H1 (cell line): ENCODE data around the gene ZBTB40. TPM values are rescaled to one million over a fixed set of nuclear protein-coding genes. Genes with fewer than 3 reads are reported as not detected.

Experiments
- CTCF ChIA-PET: fragments of 300-600 bp; sonication (Branson Sonifier 250); formaldehyde crosslinking; loops from one replicate; lab custom pipeline; 2021; ENCODE audit not compliant: partially characterized antibody; lab: Charles Lee
- POLR2A ChIA-PET: fragments of 300-600 bp; sonication (Branson Sonifier 250); formaldehyde crosslinking; loops from one replicate; lab custom pipeline; 2021; ENCODE audit warnings: inconsistent platforms; ENCODE audit not compliant: partially characterized antibody; lab: Charles Lee
- DNase-seq, 2 experiments: peaks; one replicate each; pipeline versions ENCODE4 v3.0.0 to v3.0.0-alpha.2; 2010 to 2022; ENCODE audit warnings: low spot score in 2 of 2, low read depth in 1 of 2, mixed read lengths in 1 of 2
- FAIRE-seq: peaks from 2 replicates; lab custom pipeline; 2011; peaks lifted over from hg19 to GRCh38; lab: Jason Lieb, UNC
- H2AFZ ChIP-seq: 2 replicates; pipeline ENCODE4 v1.8.1; 2012; ENCODE audit warnings: low read length, inconsistent platforms
- H2AK5ac ChIP-seq: 2 replicates; pipeline ENCODE4 v1.6.1; 2013; ENCODE audit warnings: low read depth, low read length
- H2BK120ac ChIP-seq: replicated peaks from 2 replicates; pipeline ENCODE3; 2013; ENCODE audit warnings: low read depth, low read length, inconsistent platforms
- H2BK12ac ChIP-seq: 2 replicates; pipeline ENCODE4 v1.6.1; 2013; ENCODE audit warnings: low read depth, low read length
- H2BK15ac ChIP-seq: 2 replicates; pipeline ENCODE4 v1.6.1; 2013; ENCODE audit warnings: low read length
- H2BK20ac ChIP-seq: 2 replicates; pipeline ENCODE4 v1.6.1; 2013; ENCODE audit warnings: low read length
- H2BK5ac ChIP-seq: 2 replicates; pipeline ENCODE4 v1.6.1; 2013; ENCODE audit warnings: low read depth, low read length
- H3K14ac ChIP-seq: 2 replicates; pipeline ENCODE4 v1.6.1; 2013; ENCODE audit warnings: inconsistent platforms; ENCODE audit not compliant: insufficient read length
- H3K18ac ChIP-seq: 2 replicates; pipeline ENCODE4 v1.6.1; 2013; ENCODE audit warnings: low read length; ENCODE audit errors: extremely low read depth
- H3K23ac ChIP-seq: 2 replicates; pipeline ENCODE4 v1.6.1; 2013; ENCODE audit warnings: inconsistent platforms; ENCODE audit not compliant: insufficient read length
- H3K23me2 ChIP-seq: 2 replicates; pipeline ENCODE4 v1.6.1; 2013; ENCODE audit warnings: low read depth, low read length
- H3K27ac ChIP-seq: 2 replicates; pipeline ENCODE4 v1.6.1; 2011; ENCODE audit warnings: low read depth, low read length, inconsistent platforms
- H3K27me3 ChIP-seq, 4 experiments: replicated peaks in 1 of 4; 1 replicate in 1 of 4; 2 replicates in 3 of 4; pipeline versions ENCODE4 v1.6.1 to v1.8.1; 2011 to 2013; ENCODE audit warnings: low read length in 3 of 4, mild to moderate bottlenecking in 3 of 4, inconsistent platforms in 2 of 4, mixed read lengths in 2 of 4, moderate library complexity in 1 of 4; ENCODE audit not compliant: control insufficient read depth in 3 of 4, insufficient read depth in 3 of 4; ENCODE audit errors: extremely low read depth in 1 of 4
- H3K36me3 ChIP-seq, 4 experiments: 2 replicates each; pipeline versions ENCODE4 v1.6.1 to v1.8.1; 2011 to 2013; ENCODE audit warnings: mild to moderate bottlenecking in 4 of 4, low read length in 3 of 4, moderate library complexity in 2 of 4, control low read depth in 1 of 4, inconsistent platforms in 1 of 4; ENCODE audit not compliant: insufficient read depth in 4 of 4, control insufficient read depth in 2 of 4
- H3K4ac ChIP-seq: replicated peaks from 2 replicates; pipeline ENCODE3; 2013; ENCODE audit warnings: low read length, low read depth, mixed read lengths, inconsistent platforms; ENCODE audit not compliant: insufficient read length
- H3K4me1 ChIP-seq, 4 experiments: replicated peaks in 1 of 4; 1 replicate in 1 of 4; 2 replicates in 3 of 4; pipeline versions ENCODE4 v1.6.1 to v1.8.1; 2011 to 2013; ENCODE audit warnings: low read length in 3 of 4, inconsistent platforms in 2 of 4, mixed read lengths in 1 of 4; ENCODE audit not compliant: insufficient read depth in 4 of 4, control insufficient read depth in 3 of 4
- H3K4me2 ChIP-seq, 2 experiments: 2 replicates each; pipeline versions ENCODE4 v1.6.1 to v1.8.1; 2011 to 2013; ENCODE audit warnings: low read depth in 2 of 2, low read length in 2 of 2, control low read depth in 1 of 2, inconsistent platforms in 1 of 2, mild to moderate bottlenecking in 1 of 2; ENCODE audit not compliant: insufficient read depth in 1 of 2
- H3K4me3 ChIP-seq, 4 experiments: fragments of 200-600, 300-600 bp in 1 of 4; sonication (generic), shearing (Covaris generic), sonication (Bioruptor Twin) in 1 of 4; 2 replicates each; pipeline versions ENCODE4 v1.5.1 to v1.8.1; 2011 to 2016; ENCODE audit warnings: low read length in 4 of 4, low read depth in 3 of 4, control low read depth in 2 of 4, inconsistent platforms in 2 of 4, mild to moderate bottlenecking in 2 of 4, mixed read lengths in 1 of 4, moderate library complexity in 1 of 4; ENCODE audit not compliant: insufficient read depth in 2 of 4; ENCODE audit errors: extremely low read depth in 1 of 4
- H3K56ac ChIP-seq: replicated peaks from 2 replicates; pipeline ENCODE3; 2013; ENCODE audit warnings: low read depth, mild to moderate bottlenecking, mixed read lengths, low read length, inconsistent platforms; ENCODE audit not compliant: insufficient read length
- H3K79me1 ChIP-seq: 2 replicates; pipeline ENCODE4 v1.6.1; 2013; ENCODE audit warnings: low read depth, low read length, control low read depth
- H3K79me2 ChIP-seq, 2 experiments: 2 replicates each; pipeline versions ENCODE4 v1.6.1 to v1.8.1; 2012 to 2013; ENCODE audit warnings: low read length in 2 of 2, mild to moderate bottlenecking in 2 of 2, inconsistent platforms in 1 of 2; ENCODE audit not compliant: insufficient read depth in 2 of 2, control insufficient read depth in 1 of 2
- H3K9ac ChIP-seq, 4 experiments: replicated peaks in 1 of 4; 1 replicate in 1 of 4; 2 replicates in 3 of 4; pipeline versions ENCODE4 v1.6.1 to v1.8.1; 2011 to 2013; ENCODE audit warnings: low read depth in 3 of 4, low read length in 3 of 4, control low read depth in 2 of 4, mild to moderate bottlenecking in 2 of 4, moderate library complexity in 2 of 4, inconsistent platforms in 1 of 4; ENCODE audit errors: extremely low read depth in 1 of 4
- H3K9me3 ChIP-seq, 2 experiments: 2 replicates each; pipeline versions ENCODE4 v1.6.1 to v1.8.1; 2012 to 2013; ENCODE audit warnings: mild to moderate bottlenecking in 2 of 2, moderate library complexity in 2 of 2, control low read depth in 1 of 2, inconsistent platforms in 1 of 2, low read depth in 1 of 2, low read length in 1 of 2, mixed read lengths in 1 of 2; ENCODE audit not compliant: insufficient read depth in 2 of 2
- H4K20me1 ChIP-seq, 2 experiments: replicated peaks in 1 of 2; 2 replicates each; pipeline versions ENCODE3 to v1.8.1; 2011 to 2013; ENCODE audit warnings: inconsistent platforms in 2 of 2, low read length in 2 of 2, mild to moderate bottlenecking in 1 of 2; ENCODE audit not compliant: insufficient read depth in 2 of 2, control insufficient read depth in 1 of 2
- H4K5ac ChIP-seq: 2 replicates; pipeline ENCODE4 v1.6.1; 2013; ENCODE audit warnings: low read length, low read depth, mixed read lengths, inconsistent platforms; ENCODE audit not compliant: insufficient read length
- H4K8ac ChIP-seq: 2 replicates; pipeline ENCODE4 v1.8.0; 2013; ENCODE audit warnings: mild to moderate bottlenecking, moderate library complexity, low read length, inconsistent platforms; ENCODE audit not compliant: insufficient read depth; ENCODE audit errors: extremely low read depth
- H4K91ac ChIP-seq: replicated peaks from 2 replicates; pipeline ENCODE3; 2013; ENCODE audit warnings: low read length, mixed read lengths, inconsistent platforms; ENCODE audit not compliant: insufficient read length
- BACH1 ChIP-seq: IDR thresholded peaks from 2 replicates; pipeline ENCODE4 v1.6.1; 2012; ENCODE audit warnings: low read length, improper control_type of control experiment
- BCL11A ChIP-seq, 2 experiments: IDR thresholded peaks; one replicate each; pipeline ENCODE4 v1.6.1; 2011; ENCODE audit warnings: low read depth in 2 of 2, low read length in 2 of 2, mild to moderate bottlenecking in 2 of 2
- CTCF ChIP-seq, 3 experiments: IDR thresholded peaks; 1 replicate in 2 of 3; 2 replicates in 1 of 3; pipeline versions ENCODE4 v1.5.1 to v1.6.1; 2011; ENCODE audit warnings: low read length in 3 of 3, mild to moderate bottlenecking in 3 of 3, inconsistent platforms in 2 of 3, low read depth in 1 of 3, moderate library complexity in 1 of 3; ENCODE audit not compliant: insufficient read depth in 1 of 3; ENCODE audit errors: control extremely low read depth in 1 of 3
- EZH2 ChIP-seq: fragments of 200-600 bp; sonication (generic); IDR thresholded peaks from 2 replicates; pipeline ENCODE4 v1.7.1; 2012; ENCODE audit warnings: low read depth, mild to moderate bottlenecking, moderate library complexity, low read length, inconsistent platforms; ENCODE audit not compliant: severe bottlenecking
- FOSL1 ChIP-seq: IDR thresholded peaks from 2 replicates; pipeline ENCODE4 v1.6.1; 2011; ENCODE audit warnings: mild to moderate bottlenecking, low read depth, low read length, moderate library complexity; ENCODE audit not compliant: insufficient read depth
- HDAC6 ChIP-seq: IDR thresholded peaks from one replicate; pipeline ENCODE4 v1.7.1; 2012; ENCODE audit warnings: low read depth, mild to moderate bottlenecking, inconsistent platforms, low read length, moderate library complexity
- JUND ChIP-seq: IDR thresholded peaks from 2 replicates; pipeline ENCODE4 v1.6.1; 2011; ENCODE audit warnings: mild to moderate bottlenecking, improper control_type of control experiment, low read length
- KDM5A ChIP-seq: fragments of 200-600 bp; IDR thresholded peaks from 2 replicates; pipeline ENCODE4 v1.7.1; 2012; ENCODE audit warnings: mild to moderate bottlenecking, low read length, inconsistent platforms, mixed read lengths
- NRF1 ChIP-seq: IDR thresholded peaks from 2 replicates; pipeline ENCODE4 v1.6.1; 2011; ENCODE audit warnings: mild to moderate bottlenecking, low read depth, low read length, improper control_type of control experiment
- PHF8 ChIP-seq: fragments of 200-600 bp; sonication (generic); conservative IDR thresholded peaks from 2 replicates; pipeline ENCODE4 v1.7.1; 2012; ENCODE audit warnings: low read depth, mild to moderate bottlenecking, inconsistent platforms, low read length, moderate library complexity
- SRF ChIP-seq: IDR thresholded peaks from 2 replicates; pipeline ENCODE4 v1.6.1; 2011; ENCODE audit warnings: mild to moderate bottlenecking, low read depth, low read length, moderate library complexity
- TBP ChIP-seq: IDR thresholded peaks from 2 replicates; pipeline ENCODE4 v1.6.1; 2011; ENCODE audit warnings: low read depth, low read length, improper control_type of control experiment
- TEAD4 ChIP-seq: IDR thresholded peaks from 2 replicates; pipeline ENCODE4 v1.6.1; 2012; ENCODE audit warnings: low read depth, low read length, inconsistent platforms, mixed read lengths
- WGBS, 2 experiments: shearing (Covaris generic) in 1 of 2; methylation state at CpG; one replicate each; pipeline versions ENCODE4 v1.1.6 to v1.1.7; 2013 to 2015; ENCODE audit warnings: low lambda C conversion rate in 2 of 2, mixed read lengths in 2 of 2, inconsistent platforms in 1 of 2, low coverage in 1 of 2, missing lambda C conversion rate in 1 of 2; ENCODE audit not compliant: insufficient replicate concordance in 2 of 2, insufficient coverage in 1 of 2, insufficient read length in 1 of 2; ENCODE audit errors: extremely low coverage in 1 of 2, missing lambda C conversion rate in 1 of 2; 5-methylcytosine and 5-hydroxymethylcytosine counted together
- polyA plus RNA-seq, 7 experiments: library from polyadenylated mRNA; depleted of rRNA in 3 of 7; stranded (reverse) in 5 of 7; unstranded in 2 of 7; fragments of >200 nt in 5 of 7; fragments of 200-250 nt in 2 of 7; gene quantifications; 1 replicate in 5 of 7; 2 replicates in 1 of 7; 4 replicates in 1 of 7; pipeline versions ENCODE4 v1.2.1 to v1.2.3, GENCODE V29; 2011 to 2013; ENCODE audit warnings: missing spikeins in 2 of 7, mixed read lengths in 2 of 7
- total RNA-seq: library from RNA; stranded (reverse); fragmentation: NEBNext Ultra II Directional; extraction: Animal tissue kit (Norgen Biotek cat#: 25700); gene quantifications from 2 replicates; pipeline ENCODE4 v1.2.1, GENCODE V29; 2021

The ZBTB40 gene
- total and polyA plus RNA-seq, 2 of the 8 experiments (the other 6 are each of a cell fraction or from before 2014, with no cell fraction given), result 3.1 to 19.3 TPM

- Histone ChIP-seq H2BK15ac (no peak overlapping the region), H2BK12ac (no peak overlapping the region), H2AFZ (no peak overlapping the region), H3K4me3 (no peak overlapping the region), H4K91ac (no peak overlapping the region), H2BK5ac (no peak overlapping the region), H3K79me2 (peaks cover 0 to 38% of the 10 kb centered on the region in 2 experiments; a peak in 2 of 4 replicates), H4K8ac (no peak overlapping the region), H2BK20ac (no peak overlapping the region), H3K14ac (no peak overlapping the region), H3K27ac (no peak overlapping the region), H3K27me3 (no peaks in the 10 kb centered on the region), H4K20me1 (no peaks in the 10 kb centered on the region), H3K23me2 (no peaks in the 10 kb centered on the region), H3K9ac (no peak overlapping the region), H3K79me1 (peaks cover 3% of the 10 kb centered on the region; the same call in 1 of the 2 replicates), H2AK5ac (no peak overlapping the region), H3K9me3 (no peaks in the 10 kb centered on the region), H3K56ac (no peak overlapping the region), H2BK120ac (no peak overlapping the region), H3K23ac (no peak overlapping the region), H3K4me2 (no peak overlapping the region), H3K4ac (no peak overlapping the region), H3K18ac (no peak overlapping the region), H3K4me1 (no peaks in the 10 kb centered on the region), H3K36me3 (no peaks in the 10 kb centered on the region), H4K5ac (no peak overlapping the region)
- FAIRE-seq (no peak), DNase-seq (no peak)
- ChIA-PET POLR2A (no interaction called here), CTCF (no interaction called here)
- no peak for TF ChIP-seq BCL11A (IDR thresholded peaks at IDR 0.05; ENCODE audit: low read depth in 2 of 2, low read length in 2 of 2)
- no peak for TF ChIP-seq EZH2
- TF ChIP-seq FOSL1, result no peak
- no peak for TF ChIP-seq TBP
- TF ChIP-seq KDM5A, result no peak
- TF ChIP-seq TEAD4, result no peak
- no peak for TF ChIP-seq BACH1
- no peak for TF ChIP-seq HDAC6
- no peak for TF ChIP-seq JUND
- no peak for TF ChIP-seq NRF1
- TF ChIP-seq CTCF (IDR thresholded peaks at IDR 0.05; ENCODE audit: control extremely low read depth in 1 of 3, insufficient read depth in 1 of 3, low read depth in 1 of 3, low read length in 3 of 3), result no peak
- TF ChIP-seq PHF8, result no peak
- no peak for TF ChIP-seq SRF
- WGBS, 2 experiments, result 81% methylated on average over 4 of the region's 4 CpGs; no CpG with 5 or more reads in 1 of the 2 experiments
Measured at GRCh38 chr1:22470227-22470626, 18.6 kb downstream of the ZBTB40 start.
